ENCODE results near the gene CALML5. TPM values are rescaled to one million over a fixed set of nuclear protein-coding genes. Genes with fewer than 3 reads are reported as not detected.

Gene CALML5
- total and polyA plus RNA-seq, 9 of the 15 experiments (the other 6 are each of a cell fraction or from before 2014, with no cell fraction given): not detected

DNA sequence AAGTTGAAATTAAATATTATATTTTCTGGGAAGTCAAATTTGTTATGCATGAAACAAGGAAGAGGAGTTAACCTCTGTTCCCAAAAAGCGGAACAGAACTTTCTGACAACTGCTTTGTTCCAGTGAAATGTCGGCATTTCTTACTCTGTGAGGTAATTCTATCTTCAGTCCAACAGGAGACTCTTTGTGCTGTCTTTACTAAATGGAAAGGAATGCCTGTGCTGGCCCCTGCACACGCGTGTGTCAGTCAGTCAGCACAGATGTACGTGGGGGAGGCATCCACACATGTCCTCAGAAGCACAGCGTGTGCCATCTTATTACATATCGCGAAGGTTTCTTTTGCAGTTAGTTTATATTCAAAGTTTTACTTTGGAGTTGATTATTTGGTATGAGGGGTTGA, 49.5 kb downstream of the CALML5 start (continued):
- TF ChIP-seq MXI1 (IDR thresholded peaks at IDR 0.05; ENCODE audit: low read depth, low read length) (peak; percentile 62; the same call in 1 of the 2 replicates), BHLHE40 (IDR thresholded peaks at IDR 0.05; ENCODE audit: low read length) (peak; percentile 66), CCNT2 (IDR thresholded peaks at IDR 0.05; ENCODE audit: borderline replicate concordance, extremely low read depth, insufficient read length, low read depth, low read length) (no peak), JUN (IDR thresholded peaks at IDR 0.05; ENCODE audit: borderline replicate concordance, low read depth, low read length) (0 out of 2 replicates have a peak, but pooled peaks have one; percentile 21), JUN (CRISPR knock-in tag; IDR thresholded peaks at IDR 0.05; ENCODE audit: borderline replicate concordance) (no peak), ZZZ3 (IDR thresholded peaks at IDR 0.05) (0 out of 2 replicates have a peak, but pooled peaks have one; percentile 24), TEAD1 (CRISPR knock-in tag; IDR thresholded peaks at IDR 0.05) (peak; percentile 37 to 68; a peak in 1 of 4 replicates), ASH1L (IDR thresholded peaks at IDR 0.05; ENCODE audit: borderline replicate concordance, low read depth, partially characterized antibody) (no peak), SPI1 (IDR thresholded peaks at IDR 0.05; ENCODE audit: borderline replicate concordance, low read depth, low read length) (peak; percentile 98), KDM1A (IDR thresholded peaks at IDR 0.05) (peak in 1 of 2 experiments; percentile 77; a peak in 2 of 4 replicates), GTF2E2 (tag; IDR thresholded peaks at IDR 0.05) (0 out of 2 replicates have a peak, but pooled peaks have one; percentile 41), ILK (tag; IDR thresholded peaks at IDR 0.05; ENCODE audit: borderline replicate concordance, low read depth) (no peak), MED1 (CRISPR knock-in tag; IDR thresholded peaks at IDR 0.05; ENCODE audit: borderline replicate concordance) (no peak), SAP30 (IDR thresholded peaks at IDR 0.05; ENCODE audit: borderline replicate concordance, insufficient read depth, low read depth, low read length, poor library complexity, severe bottlenecking) (peak; percentile 61)
- TF ChIP-seq, protein P1, sequence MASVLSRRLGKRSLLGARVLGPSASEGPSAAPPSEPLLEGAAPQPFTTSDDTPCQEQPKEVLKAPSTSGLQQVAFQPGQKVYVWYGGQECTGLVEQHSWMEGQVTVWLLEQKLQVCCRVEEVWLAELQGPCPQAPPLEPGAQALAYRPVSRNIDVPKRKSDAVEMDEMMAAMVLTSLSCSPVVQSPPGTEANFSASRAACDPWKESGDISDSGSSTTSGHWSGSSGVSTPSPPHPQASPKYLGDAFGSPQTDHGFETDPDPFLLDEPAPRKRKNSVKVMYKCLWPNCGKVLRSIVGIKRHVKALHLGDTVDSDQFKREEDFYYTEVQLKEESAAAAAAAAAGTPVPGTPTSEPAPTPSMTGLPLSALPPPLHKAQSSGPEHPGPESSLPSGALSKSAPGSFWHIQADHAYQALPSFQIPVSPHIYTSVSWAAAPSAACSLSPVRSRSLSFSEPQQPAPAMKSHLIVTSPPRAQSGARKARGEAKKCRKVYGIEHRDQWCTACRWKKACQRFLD (CRISPR knock-in tag; IDR thresholded peaks at IDR 0.05): peak; percentile 54; the same call in 1 of the 2 replicates
- TF ChIP-seq, protein P2, sequence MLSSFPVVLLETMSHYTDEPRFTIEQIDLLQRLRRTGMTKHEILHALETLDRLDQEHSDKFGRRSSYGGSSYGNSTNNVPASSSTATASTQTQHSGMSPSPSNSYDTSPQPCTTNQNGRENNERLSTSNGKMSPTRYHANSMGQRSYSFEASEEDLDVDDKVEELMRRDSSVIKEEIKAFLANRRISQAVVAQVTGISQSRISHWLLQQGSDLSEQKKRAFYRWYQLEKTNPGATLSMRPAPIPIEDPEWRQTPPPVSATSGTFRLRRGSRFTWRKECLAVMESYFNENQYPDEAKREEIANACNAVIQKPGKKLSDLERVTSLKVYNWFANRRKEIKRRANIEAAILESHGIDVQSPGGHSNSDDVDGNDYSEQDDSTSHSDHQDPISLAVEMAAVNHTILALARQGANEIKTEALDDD (IDR thresholded peaks at IDR 0.05): peak; percentile 64; the same call in 1 of the 2 replicates
- TF ChIP-seq, protein P3, sequence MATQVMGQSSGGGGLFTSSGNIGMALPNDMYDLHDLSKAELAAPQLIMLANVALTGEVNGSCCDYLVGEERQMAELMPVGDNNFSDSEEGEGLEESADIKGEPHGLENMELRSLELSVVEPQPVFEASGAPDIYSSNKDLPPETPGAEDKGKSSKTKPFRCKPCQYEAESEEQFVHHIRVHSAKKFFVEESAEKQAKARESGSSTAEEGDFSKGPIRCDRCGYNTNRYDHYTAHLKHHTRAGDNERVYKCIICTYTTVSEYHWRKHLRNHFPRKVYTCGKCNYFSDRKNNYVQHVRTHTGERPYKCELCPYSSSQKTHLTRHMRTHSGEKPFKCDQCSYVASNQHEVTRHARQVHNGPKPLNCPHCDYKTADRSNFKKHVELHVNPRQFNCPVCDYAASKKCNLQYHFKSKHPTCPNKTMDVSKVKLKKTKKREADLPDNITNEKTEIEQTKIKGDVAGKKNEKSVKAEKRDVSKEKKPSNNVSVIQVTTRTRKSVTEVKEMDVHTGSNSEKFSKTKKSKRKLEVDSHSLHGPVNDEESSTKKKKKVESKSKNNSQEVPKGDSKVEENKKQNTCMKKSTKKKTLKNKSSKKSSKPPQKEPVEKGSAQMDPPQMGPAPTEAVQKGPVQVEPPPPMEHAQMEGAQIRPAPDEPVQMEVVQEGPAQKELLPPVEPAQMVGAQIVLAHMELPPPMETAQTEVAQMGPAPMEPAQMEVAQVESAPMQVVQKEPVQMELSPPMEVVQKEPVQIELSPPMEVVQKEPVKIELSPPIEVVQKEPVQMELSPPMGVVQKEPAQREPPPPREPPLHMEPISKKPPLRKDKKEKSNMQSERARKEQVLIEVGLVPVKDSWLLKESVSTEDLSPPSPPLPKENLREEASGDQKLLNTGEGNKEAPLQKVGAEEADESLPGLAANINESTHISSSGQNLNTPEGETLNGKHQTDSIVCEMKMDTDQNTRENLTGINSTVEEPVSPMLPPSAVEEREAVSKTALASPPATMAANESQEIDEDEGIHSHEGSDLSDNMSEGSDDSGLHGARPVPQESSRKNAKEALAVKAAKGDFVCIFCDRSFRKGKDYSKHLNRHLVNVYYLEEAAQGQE (IDR thresholded peaks at IDR 0.05; ENCODE audit: borderline replicate concordance): no peak
- TF ChIP-seq, protein P3 (CRISPR knock-in tag; IDR thresholded peaks at IDR 0.05; ENCODE audit: low read depth): no peak
